Activated CD8-positive, alpha-beta memory T cell treated with anti-CD3 and anti-CD28 coated beads, Interleukin-2, amount 50 U/mL, for 24 hours (primary cell): ENCODE results near the gene TCF7L1.
"Not testable (repeated sequence)": the region's sequence is repeated elsewhere in the genome, so short reads cannot be mapped to it uniquely, and the experiment has no call there.

Experiments
- DNase-seq: peaks from one replicate; pipeline ENCODE4 v3.0.0-alpha.2; 2020; ENCODE audit errors: extremely low read depth

The TCF7L1 gene

DNA sequence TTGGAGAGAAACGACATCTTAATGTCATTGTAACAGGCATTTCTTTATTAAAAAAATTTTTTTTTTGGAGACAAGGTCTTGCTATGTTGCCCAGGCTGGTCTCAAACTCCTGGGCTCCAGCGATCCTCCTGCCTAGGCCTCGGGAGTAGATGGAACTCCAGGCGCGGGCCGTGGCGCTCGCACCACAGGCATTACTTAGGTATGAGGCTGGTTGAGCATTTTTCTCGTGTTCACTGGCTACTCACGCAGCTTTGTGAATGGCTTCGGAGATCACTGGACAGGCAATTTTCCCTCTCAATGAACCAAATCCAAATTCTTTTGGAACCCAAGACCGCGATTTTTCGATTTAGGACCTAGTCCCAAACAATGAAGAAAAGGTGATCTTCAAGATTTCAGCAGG is 795 bp upstream of the TCF7L1 start:
- DNase-seq: no peak

DNA sequence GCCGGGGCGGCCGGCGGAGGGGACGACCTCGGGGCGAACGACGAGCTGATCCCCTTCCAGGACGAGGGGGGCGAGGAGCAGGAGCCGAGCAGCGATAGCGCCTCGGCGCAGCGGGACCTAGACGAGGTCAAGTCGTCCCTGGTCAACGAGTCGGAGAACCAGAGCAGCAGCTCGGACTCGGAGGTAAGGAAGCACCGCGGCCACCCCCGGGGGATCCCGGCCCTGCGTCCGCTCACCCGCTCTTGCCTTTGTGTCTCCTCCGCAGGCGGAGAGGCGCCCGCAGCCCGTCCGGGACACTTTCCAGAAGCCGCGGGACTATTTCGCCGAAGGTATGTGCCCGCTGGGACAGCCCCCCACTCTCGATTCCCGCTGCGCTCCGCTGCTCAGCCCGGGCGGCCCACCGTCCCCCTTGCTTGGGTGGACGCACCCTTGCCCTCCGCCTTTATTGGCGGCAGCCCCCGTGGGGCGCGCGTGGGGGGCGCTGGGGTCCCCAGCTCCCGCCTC is 611 bp downstream of the TCF7L1 start:
- DNase-seq: no peak

DNA sequence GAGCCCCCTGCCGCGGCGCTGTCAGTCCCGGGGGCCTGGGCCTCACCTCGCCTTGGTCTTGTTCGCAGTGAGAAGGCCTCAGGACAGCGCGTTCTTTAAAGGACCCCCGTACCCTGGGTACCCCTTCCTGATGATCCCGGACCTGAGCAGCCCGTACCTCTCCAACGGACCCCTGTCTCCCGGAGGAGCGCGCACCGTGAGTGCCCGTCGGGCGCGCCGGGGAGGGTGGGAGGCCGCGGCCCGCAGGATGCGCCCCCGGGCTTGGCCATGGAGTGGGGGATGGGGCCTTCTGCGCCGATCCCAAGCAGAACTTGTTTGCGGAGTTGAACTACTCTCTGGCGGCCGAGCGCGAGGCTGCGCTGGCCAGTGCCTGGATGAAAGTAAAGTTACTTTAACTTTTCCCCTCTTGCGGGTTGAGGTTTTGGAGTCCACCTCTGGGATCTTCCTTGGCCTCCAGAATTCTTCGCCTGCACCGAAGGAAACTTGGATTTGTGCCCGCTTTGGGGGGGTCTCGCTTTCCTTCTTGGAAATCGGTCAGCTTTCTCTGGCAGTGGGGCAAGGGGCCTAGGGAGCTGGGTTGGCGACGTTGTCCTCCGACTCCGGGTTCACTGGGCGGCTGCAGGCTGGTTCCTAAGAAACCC is 1.2 kb downstream of the TCF7L1 start:
- DNase-seq: no peak

DNA sequence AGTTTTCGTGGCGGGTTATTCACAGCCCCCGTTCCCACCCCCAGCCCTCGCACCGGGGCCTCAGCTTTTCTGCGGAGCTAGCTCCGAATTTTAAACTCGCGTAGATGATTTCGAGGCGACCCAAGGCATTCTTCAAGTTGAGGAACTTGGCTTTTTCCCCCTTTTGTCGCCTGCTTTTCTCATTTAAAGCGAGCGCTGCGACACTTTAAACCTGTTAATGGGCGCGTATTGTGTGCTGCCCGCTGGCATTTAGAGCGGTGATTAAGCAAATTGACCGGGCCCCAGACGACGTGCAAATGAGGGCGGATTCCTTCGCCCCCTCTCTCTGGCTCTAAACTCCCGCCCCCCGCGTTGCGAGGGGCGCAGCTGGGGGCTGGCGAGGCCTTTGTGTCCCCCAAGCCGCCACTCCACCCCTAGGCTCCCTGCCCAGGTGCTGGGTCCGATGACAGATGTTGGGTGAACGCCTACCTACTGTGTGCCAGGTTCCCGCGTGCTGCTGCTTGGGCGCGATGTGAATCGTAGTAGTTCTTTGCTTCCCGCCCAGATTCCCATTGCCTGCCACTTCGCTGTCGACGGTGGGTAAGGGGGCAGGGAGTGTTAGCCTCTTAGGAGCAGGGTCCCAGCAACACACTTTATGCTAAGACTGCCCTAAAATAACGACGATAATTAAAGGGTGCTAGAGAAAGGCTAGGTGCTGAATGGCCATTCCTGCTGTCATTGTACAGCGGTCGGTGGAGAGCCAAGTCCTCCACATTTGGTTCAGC is 1.9 kb downstream of the TCF7L1 start:
- DNase-seq: no peak

GRCh38 chr2:85135660-85135914 is 2.4 kb downstream of the TCF7L1 start:
- no peak for DNase-seq

GRCh38 chr2:85137156-85137555 is 4.0 kb downstream of the TCF7L1 start:
- no peak for DNase-seq

DNA sequence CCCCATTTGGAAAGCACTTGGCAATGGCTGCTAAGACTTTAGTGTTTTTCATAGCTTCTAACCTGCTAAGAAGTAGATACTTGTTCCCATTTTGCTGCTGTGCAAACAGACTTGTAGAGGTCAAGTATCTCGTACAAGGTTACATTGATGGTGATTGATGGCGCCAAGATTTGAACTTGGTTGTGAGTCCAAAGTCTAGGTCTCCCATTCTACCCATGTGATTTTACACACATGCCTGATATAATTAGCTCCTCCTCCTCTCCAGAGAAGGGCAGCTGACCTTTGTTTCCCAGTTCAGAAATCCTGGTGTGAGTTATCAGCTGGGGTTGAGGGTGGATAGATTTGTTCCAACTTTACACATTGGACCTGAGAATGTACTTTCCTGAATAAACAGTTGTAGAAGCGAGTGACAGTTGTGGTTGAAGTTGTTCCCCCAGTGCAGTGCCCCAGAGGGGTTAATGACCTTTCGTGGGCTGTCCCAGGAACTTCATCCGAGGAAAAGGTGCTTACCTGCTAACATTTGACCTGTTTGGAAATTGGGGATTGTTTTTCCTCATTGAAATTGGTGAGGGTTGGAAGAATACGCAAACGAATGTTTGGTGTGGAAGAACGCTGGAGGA is 10.4 kb downstream of the TCF7L1 start:
- no peak for DNase-seq

GRCh38 chr2:85145116-85145820 is 12.1 kb downstream of the TCF7L1 start:
- no peak for DNase-seq

GRCh38 chr2:85148190-85148589 is 15.0 kb downstream of the TCF7L1 start:
- DNase-seq: no peak

DNA sequence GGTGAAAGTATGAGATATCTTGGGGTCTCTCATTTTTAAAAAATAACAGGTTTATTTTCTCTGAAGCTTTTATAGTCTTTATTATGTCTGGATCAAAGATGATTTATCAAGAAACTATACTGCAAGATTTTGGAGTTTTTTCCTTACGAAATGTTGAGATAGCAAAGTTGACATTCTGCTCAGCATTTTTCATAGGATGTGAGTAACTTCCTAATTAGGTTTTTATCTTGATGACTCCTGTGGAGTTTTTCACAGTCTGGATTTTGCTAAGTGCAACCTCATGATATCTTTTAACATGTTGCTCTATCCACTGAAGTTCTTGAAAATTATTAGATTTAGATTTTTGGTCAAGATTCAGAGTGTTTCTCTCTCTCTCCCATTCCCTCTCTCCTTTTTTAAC is 17.8 kb downstream of the TCF7L1 start:
- DNase-seq: no peak

DNA sequence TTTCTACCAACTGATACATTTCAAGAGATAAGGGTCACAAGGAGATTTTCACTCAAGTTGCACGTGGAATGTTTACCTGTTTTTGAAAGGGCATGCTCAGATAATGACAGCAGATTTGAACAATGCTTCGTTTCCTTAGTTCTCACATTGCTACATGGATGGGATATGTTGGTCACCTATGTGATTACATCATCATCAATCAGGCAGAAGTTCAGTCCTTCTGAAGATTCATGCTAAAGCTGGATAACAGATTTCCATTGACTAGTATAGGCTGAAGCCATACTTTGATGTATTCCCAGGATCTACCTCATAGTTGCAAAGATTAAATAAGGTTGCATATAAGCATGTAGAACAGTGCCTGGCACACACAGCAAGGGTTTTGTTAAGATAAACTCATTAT is 19.7 kb downstream of the TCF7L1 start:
- no peak for DNase-seq

DNA sequence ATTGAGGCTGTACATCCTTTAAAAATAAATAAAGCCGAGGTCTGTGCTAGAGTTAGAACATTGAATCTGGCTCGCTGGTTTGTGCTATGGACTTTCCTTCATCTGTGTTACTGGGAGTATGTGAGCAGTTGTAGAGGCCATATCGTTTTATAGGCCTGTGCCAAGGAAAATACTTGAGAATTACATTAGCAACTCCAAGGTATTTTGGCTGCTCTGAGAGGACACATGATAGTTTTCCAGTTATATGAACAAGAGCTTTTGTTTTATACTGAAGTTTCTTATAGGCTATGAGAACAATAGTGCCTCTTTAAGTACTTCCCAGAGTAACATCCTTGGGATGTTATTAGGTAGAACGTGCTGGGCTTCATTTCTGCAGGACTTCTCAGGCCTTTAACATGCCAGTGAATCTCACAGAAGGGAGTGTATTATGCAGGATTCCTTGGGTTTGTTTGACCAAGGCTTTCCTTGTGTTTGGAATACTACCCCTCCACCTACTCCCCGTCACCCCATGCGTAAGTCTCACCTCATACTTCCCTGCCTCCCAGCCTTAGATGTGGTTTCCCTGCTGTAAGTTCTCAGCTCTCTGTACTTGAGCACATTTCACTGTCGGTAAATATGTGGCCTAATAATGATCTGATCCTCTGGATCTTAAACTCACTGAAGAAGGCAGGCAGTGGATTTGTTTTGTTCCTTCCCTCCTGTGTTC is 21.0 kb downstream of the TCF7L1 start:
- DNase-seq: no peak

GRCh38 chr2:85155082-85155481 is 21.9 kb downstream of the TCF7L1 start:
- not testable (repeated sequence) for DNase-seq

DNA sequence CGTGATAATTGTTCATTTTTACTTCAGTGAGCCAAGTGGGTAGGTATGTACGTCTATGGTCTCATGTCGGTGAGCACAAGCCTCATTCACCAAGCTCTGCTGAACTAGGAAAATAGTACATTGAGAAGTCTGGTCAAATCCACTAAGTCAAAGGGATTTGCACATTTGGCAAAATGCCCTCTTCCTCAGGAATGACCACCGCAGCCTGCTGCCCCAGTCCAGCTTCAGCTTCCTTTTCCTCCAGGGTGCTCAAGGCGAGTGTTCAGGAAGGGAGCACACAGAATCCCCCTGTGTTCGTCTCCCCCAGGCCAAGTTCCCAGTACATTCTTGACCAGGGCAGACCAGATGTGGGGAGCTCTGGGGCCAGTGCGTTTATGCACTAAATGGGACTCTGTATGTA is 23.0 kb downstream of the TCF7L1 start:
- no peak for DNase-seq

DNA sequence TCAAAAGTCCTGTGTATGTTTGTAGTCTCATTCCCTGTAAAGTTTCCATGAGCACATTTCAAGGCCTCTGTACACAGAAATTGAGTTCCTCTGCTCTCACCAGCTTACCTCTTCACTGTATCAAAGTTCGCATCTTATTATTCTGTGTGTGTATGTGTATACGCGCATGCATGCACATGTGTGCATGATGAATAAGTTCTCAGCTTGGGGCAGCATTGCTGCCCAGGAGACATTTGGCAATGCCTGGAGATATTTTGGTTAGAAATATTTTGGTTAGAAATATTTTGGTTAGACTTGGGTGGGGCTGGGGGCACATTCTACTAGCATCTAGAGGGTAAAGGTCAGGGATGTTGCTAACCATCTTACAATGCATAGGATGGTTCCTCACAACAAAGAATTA is 23.4 kb downstream of the TCF7L1 start:
- no peak for DNase-seq

GRCh38 chr2:85157345-85157744 is 24.2 kb downstream of the TCF7L1 start:
- DNase-seq: no peak

GRCh38 chr2:85158559-85159273 is 25.5 kb downstream of the TCF7L1 start:
- no peak for DNase-seq

- no peak for DNase-seq
Observed at GRCh38 chr2:85159589-85159988, 26.4 kb downstream of the TCF7L1 start.

DNA sequence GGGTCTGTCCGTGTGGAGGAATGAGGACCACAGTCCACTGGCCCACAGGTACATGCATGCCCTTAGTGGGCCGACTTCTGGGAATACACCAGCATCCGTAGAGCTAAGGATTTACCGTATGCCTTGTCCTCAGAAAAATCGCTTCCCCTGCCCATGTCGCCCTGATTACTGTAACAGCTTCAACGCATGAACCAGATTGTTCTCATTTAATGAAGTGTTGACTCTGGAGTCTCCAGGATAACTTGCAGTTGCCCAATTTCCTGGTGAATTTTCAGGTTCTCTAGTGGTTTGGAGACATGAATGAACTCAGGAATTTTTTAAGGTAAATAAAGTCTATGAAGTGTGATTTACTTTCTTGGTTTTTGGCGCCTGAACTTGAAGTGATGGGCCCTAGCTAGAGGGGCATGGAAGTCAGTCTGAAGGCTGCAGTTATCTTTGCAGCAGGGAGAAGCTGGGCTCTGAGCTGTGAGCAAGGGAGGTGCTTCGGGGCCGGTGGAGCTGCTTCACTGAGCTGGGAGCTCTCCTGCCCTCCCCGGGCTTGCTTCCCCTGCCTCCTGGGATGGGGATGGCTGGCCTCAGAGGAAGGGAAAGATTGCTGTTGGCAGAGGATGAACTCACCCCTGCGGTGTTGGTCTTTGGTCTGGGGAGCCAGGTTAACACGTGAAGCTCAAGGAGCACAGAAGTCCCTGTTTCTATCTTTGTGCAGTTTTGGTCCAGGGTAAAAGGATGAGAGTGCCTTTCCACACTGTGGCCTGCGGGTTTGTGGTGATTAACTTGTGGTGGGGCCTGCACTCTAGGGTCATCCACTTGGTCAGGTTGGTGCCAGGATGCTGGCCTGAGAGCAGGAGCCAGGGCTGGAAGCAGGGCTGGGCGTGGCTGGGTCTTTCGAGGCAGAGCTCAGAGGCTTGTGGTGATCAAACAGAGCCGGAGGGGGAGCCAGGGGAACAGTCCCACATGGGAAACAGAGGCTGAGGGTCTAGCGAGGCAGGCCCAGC is 28.1 kb downstream of the TCF7L1 start:
- no peak for DNase-seq

DNA sequence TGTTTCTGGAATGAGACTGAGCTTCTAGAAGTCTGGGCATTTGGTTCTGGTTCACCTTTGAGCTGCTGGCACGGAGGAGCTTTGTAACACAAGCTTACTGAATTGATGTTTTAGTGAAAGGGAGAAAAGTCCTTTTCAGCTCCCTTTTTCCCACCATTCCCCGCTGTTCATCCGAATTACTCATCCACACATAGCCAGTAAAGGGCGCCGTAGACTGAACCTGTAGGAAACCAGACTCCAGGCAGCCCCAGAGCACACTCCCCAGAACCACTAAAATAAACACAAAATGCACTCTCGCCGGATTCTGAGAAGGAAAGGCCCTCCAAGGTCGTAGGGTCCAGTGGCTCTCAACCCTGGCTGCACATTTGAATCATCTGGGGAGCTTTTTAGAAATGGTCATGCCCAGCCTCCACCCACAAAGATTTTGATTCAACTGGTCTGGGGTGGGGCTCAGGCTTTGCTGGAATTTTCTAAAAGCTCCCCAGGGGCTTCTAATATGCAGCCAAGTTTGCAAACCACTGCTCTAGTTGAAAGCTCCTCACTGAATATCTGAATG is 29.6 kb downstream of the TCF7L1 start:
- no peak for DNase-seq
